SK-N-SH (cell line): ENCODE measurements around the gene DBP. TPM values are rescaled to one million over a fixed set of nuclear protein-coding genes. Genes with fewer than 3 reads are reported as not detected.
A peak's percentile ranks its signal among the peaks of the same experiment; 100 is the strongest.

ENCODE experiments used
- CTCF ChIA-PET: fragments of 300-600, 350-600 bp; formaldehyde crosslinking; extraction: SDS; loops from one replicate; lab custom pipeline; 2021; lab: Yijun Ruan, JAX
- POLR2A ChIA-PET: fragments of 350-600 bp; sonication (Branson Sonifier 250); formaldehyde crosslinking; extraction: SDS; loops from one replicate; lab custom pipeline; 2020; ENCODE audit warnings: antibody characterized with exemption, inconsistent platforms; lab: Yijun Ruan, JAX
- DNase-seq: peaks from one replicate; pipeline ENCODE4 v3.0.0; 2012
- H2AFZ ChIP-seq: fragments of 200-600 bp; sonication (generic); 2 replicates; pipeline ENCODE4 v1.8.1; 2016; ENCODE audit warnings: antibody characterized with exemption, mild to moderate bottlenecking, low read depth
- H3F3A ChIP-seq: fragments of 200-600 bp; sonication (generic); replicated peaks from 2 replicates; pipeline ENCODE3; 2016; ENCODE audit warnings: antibody characterized with exemption, mild to moderate bottlenecking; ENCODE audit not compliant: insufficient read depth
- H3K27ac ChIP-seq, 2 experiments: fragments of 200-500 bp in 1 of 2; fragments of 200-600 bp in 1 of 2; sonication (Bioruptor generic) in 1 of 2; sonication (generic), shearing (Covaris generic) in 1 of 2; 2 replicates each; pipeline versions ENCODE4 v1.5.1 to v1.6.1; 2014 to 2016; ENCODE audit warnings: low read depth in 2 of 2, inconsistent platforms in 1 of 2, low read length in 1 of 2, mild to moderate bottlenecking in 1 of 2, mixed read lengths in 1 of 2
- H3K27me3 ChIP-seq: fragments of 200-600 bp; sonication (generic), shearing (Covaris generic); 2 replicates; pipeline ENCODE4 v1.6.1; 2016; ENCODE audit warnings: mixed run types; ENCODE audit not compliant: insufficient read depth
- H3K36me3 ChIP-seq, 2 experiments: fragments of 200-500 bp in 1 of 2; fragments of 200-600 bp in 1 of 2; sonication (Bioruptor generic) in 1 of 2; sonication (generic) in 1 of 2; replicated peaks in 1 of 2; 2 replicates each; pipeline versions ENCODE3 to v1.5.1; 2014 to 2016; ENCODE audit warnings: low read length in 1 of 2, mild to moderate bottlenecking in 1 of 2; ENCODE audit not compliant: insufficient read depth in 2 of 2, control insufficient read depth in 1 of 2
- H3K4me1 ChIP-seq, 2 experiments: fragments of 200-500 bp in 1 of 2; fragments of 200-600 bp in 1 of 2; sonication (Bioruptor generic) in 1 of 2; sonication (generic), shearing (Covaris generic) in 1 of 2; 2 replicates each; pipeline versions ENCODE4 v1.5.1 to v1.6.1; 2014 to 2016; ENCODE audit warnings: low read depth in 1 of 2, low read length in 1 of 2, mixed run types in 1 of 2; ENCODE audit not compliant: insufficient read depth in 2 of 2, control insufficient read depth in 1 of 2
- H3K4me2 ChIP-seq: fragments of 200-600 bp; sonication (generic), shearing (Covaris generic); 2 replicates; pipeline ENCODE4 v1.6.1; 2017; ENCODE audit warnings: mixed run types
- H3K4me3 ChIP-seq, 2 experiments: fragments of 200-500 bp in 1 of 2; fragments of 200-600 bp in 1 of 2; sonication (Bioruptor generic) in 1 of 2; sonication (generic), shearing (Covaris generic) in 1 of 2; 2 replicates each; pipeline versions ENCODE4 v1.5.1 to v1.8.1; 2014 to 2016; ENCODE audit warnings: low read depth in 2 of 2, inconsistent platforms in 1 of 2, low read length in 1 of 2, mild to moderate bottlenecking in 1 of 2, mixed read lengths in 1 of 2, moderate library complexity in 1 of 2
- H3K79me2 ChIP-seq: fragments of 200-600 bp; sonication (generic); 2 replicates; pipeline ENCODE4 v1.8.1; 2017; ENCODE audit warnings: mild to moderate bottlenecking; ENCODE audit not compliant: insufficient read depth
- H3K9ac ChIP-seq: fragments of 200-600 bp; sonication (generic); 2 replicates; pipeline ENCODE4 v1.6.1; 2017; ENCODE audit warnings: mixed run types
- H3K9me2 ChIP-seq: fragments of 200-600 bp; sonication (generic); 2 replicates; pipeline ENCODE4 v1.6.1; 2017; ENCODE audit warnings: mixed run types
- H3K9me3 ChIP-seq: fragments of 200-600 bp; sonication (generic); 2 replicates; pipeline ENCODE4 v1.6.1; 2017; ENCODE audit warnings: mixed run types, mild to moderate bottlenecking, moderate library complexity
- H4K20me1 ChIP-seq: fragments of 200-600 bp; sonication (generic); 2 replicates; pipeline ENCODE4 v1.6.1; 2017; ENCODE audit warnings: mild to moderate bottlenecking, mixed run types; ENCODE audit not compliant: insufficient read depth
- CHD2 ChIP-seq: fragments of 150-350 bp; IDR thresholded peaks from 2 replicates; pipeline ENCODE4 v1.6.1; 2018; ENCODE audit warnings: low read length; ENCODE audit not compliant: partially characterized antibody
- CTCF ChIP-seq: fragments of 200-600 bp; sonication (generic); IDR thresholded peaks from 2 replicates; pipeline ENCODE4 v1.6.1; 2017; ENCODE audit warnings: antibody characterized with exemption, mild to moderate bottlenecking, moderate library complexity
- ELF1 ChIP-seq: IDR thresholded peaks from 2 replicates; pipeline ENCODE4 v1.4.0; 2012
- EP300 ChIP-seq, 2 experiments: IDR thresholded peaks; 2 replicates each; pipeline versions ENCODE4 v1.4.0 to v1.6.1; 2012; ENCODE audit warnings: borderline replicate concordance in 1 of 2, low read depth in 1 of 2, low read length in 1 of 2
- FOXJ3 ChIP-seq: sonication (generic); formaldehyde crosslinking; IDR thresholded peaks from 2 replicates; pipeline ENCODE4 v1.5.1; 2020; ENCODE audit warnings: mild to moderate bottlenecking, missing genetic modification reagents
- FOXM1 ChIP-seq: IDR thresholded peaks from 2 replicates; pipeline ENCODE4 v1.4.0; 2012; ENCODE audit warnings: low read depth, mild to moderate bottlenecking
- IRF3 ChIP-seq: fragments of 150-350 bp; IDR thresholded peaks from 2 replicates; pipeline ENCODE4 v1.6.1; 2016; ENCODE audit warnings: mild to moderate bottlenecking, low read depth, low read length
- JUND ChIP-seq: IDR thresholded peaks from 2 replicates; pipeline ENCODE4 v1.4.0; 2012
- MAX ChIP-seq: IDR thresholded peaks from 2 replicates; pipeline ENCODE4 v1.4.0; 2012; ENCODE audit warnings: low read depth
- MXI1 ChIP-seq: IDR thresholded peaks from 2 replicates; pipeline ENCODE4 v1.6.1; 2012; ENCODE audit warnings: mild to moderate bottlenecking, low read depth, low read length, improper control_type of control experiment
- NFIC ChIP-seq: IDR thresholded peaks from 2 replicates; pipeline ENCODE4 v1.4.0; 2012; ENCODE audit warnings: borderline replicate concordance
- NRF1 ChIP-seq: IDR thresholded peaks from 2 replicates; pipeline ENCODE4 v1.6.1; 2012; ENCODE audit warnings: low read depth, mild to moderate bottlenecking, low read length
- POLR2AphosphoS5 ChIP-seq: IDR thresholded peaks from 2 replicates; pipeline ENCODE4 v1.6.1; 2012; ENCODE audit warnings: low read depth, low read length
- RAD21 ChIP-seq: IDR thresholded peaks from 2 replicates; pipeline ENCODE4 v1.6.1; 2012; ENCODE audit warnings: mild to moderate bottlenecking, low read length
- RFX5 ChIP-seq: IDR thresholded peaks from 2 replicates; pipeline ENCODE4 v1.6.1; 2012; ENCODE audit warnings: mild to moderate bottlenecking, improper control_type of control experiment, low read length
- RXRA ChIP-seq: IDR thresholded peaks from 2 replicates; pipeline ENCODE4 v1.4.0; 2012; ENCODE audit warnings: low read depth, mild to moderate bottlenecking, borderline replicate concordance
- SIN3A ChIP-seq: IDR thresholded peaks from 2 replicates; pipeline ENCODE4 v1.6.1; 2012; ENCODE audit warnings: low read depth, mild to moderate bottlenecking, low read length, moderate library complexity, borderline replicate concordance
- TAF1 ChIP-seq: IDR thresholded peaks from 2 replicates; pipeline ENCODE4 v1.6.1; 2012; ENCODE audit warnings: low read depth, mild to moderate bottlenecking, low read length, moderate library complexity, borderline replicate concordance
- TCF12 ChIP-seq: IDR thresholded peaks from 2 replicates; pipeline ENCODE4 v1.4.0; 2012
- USF1 ChIP-seq: IDR thresholded peaks from 2 replicates; pipeline ENCODE4 v1.4.0; 2012; ENCODE audit warnings: low read depth, borderline replicate concordance
- USF2 ChIP-seq: fragments of 150-350 bp; IDR thresholded peaks from 2 replicates; pipeline ENCODE4 v1.6.1; 2017; ENCODE audit warnings: antibody characterized with exemption, low read length, low read depth, borderline replicate concordance
- YY1 ChIP-seq: IDR thresholded peaks from 2 replicates; pipeline ENCODE4 v1.4.0; 2012; ENCODE audit warnings: low read depth, mild to moderate bottlenecking
- WGBS: methylation state at CpG from one replicate; pipeline ENCODE4 v1.1.6; 2017; ENCODE audit warnings: low lambda C conversion rate; 5-methylcytosine and 5-hydroxymethylcytosine counted together
- polyA plus RNA-seq, 3 experiments: library from polyadenylated mRNA; depleted of rRNA; stranded (reverse); fragments of >200 nt; gene quantifications; 2 replicates each; pipeline ENCODE4 v1.2.3, GENCODE V29; 2012

Gene DBP
- polyA plus RNA-seq, 1 of the 3 experiments (the other 2 are of a cell fraction), result 12.6 TPM

DNA sequence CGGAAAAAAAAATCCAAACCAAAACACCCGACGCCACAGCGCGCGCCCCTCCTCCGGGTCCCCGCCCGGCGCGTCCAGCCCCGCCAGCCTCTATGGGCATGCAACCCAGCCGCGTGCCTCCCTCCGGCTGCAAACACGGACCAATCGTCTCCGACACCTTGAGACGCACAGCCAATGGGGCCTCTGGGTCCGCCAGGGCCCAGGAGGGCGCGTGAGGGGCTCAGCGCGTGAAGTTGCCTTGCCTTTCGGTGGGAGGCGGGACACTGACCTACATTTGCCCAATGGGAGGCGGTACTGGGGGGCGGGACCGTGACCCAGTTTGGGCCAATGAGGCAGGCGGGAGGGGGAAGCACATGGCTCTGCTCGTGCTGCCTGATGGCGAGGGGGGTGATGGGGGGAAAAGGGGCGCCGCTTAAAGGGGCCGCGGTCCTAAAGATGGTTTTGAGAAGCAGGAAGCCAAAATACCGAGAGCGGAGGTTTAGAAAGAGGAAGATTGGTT, 319 bp upstream of the DBP start:
- ChIA-PET POLR2A (no interaction called here), CTCF (interaction anchor here (0.7 to 1.3 kb wide), 2 partner anchors 50 to 509 kb away, joined by 3 to 4 read pairs; no protein-coding TSS in a partner anchor)
- Histone ChIP-seq H3K9me2 (no peaks in the 10 kb centered on the region), H3K27me3 (no peaks in the 10 kb centered on the region), H3K9me3 (no peaks in the 10 kb centered on the region), H3K4me2 (peak overlapping the region; percentile 99)
- DNase-seq, result peak; percentile 91
- TF ChIP-seq CHD2 (peak; percentile 77), TCF12 (0 out of 2 replicates have a peak, but pooled peaks have one; percentile 4), NFIC (no peak), YY1 (no peak), MAX (peak; percentile 99), JUND (no peak), USF1 (peak; percentile 60; the same call in 1 of the 2 replicates), SIN3A (no peak), RXRA (no peak; the same call in 1 of the 2 replicates), EP300 (IDR thresholded peaks at IDR 0.05; ENCODE audit: borderline replicate concordance in 1 of 2, low read depth in 1 of 2, low read length in 1 of 2) (no peak), RFX5 (peak; percentile 75), CTCF (no peak), IRF3 (peak; percentile 61; the same call in 1 of the 2 replicates), FOXJ3 (CRISPR knock-in tag) (no peak), NRF1 (0 out of 2 replicates have a peak, but pooled peaks have one; percentile 29), USF2 (peak; percentile 48; the same call in 1 of the 2 replicates), TAF1 (no peak; the same call in 1 of the 2 replicates), ELF1 (no peak), RAD21 (no peak), POLR2AphosphoS5 (no peak), FOXM1 (no peak), MXI1 (peak; percentile 89)
- TF ChIP-seq, all 33 proteins: peak for 9
- Histone ChIP-seq H3K27ac (peak overlapping the region; percentile 99), H3K4me1 (peaks cover 31 to 39% of the 10 kb centered on the region in 2 experiments), H4K20me1 (no peaks in the 10 kb centered on the region), H3F3A (peaks cover 30% of the 10 kb centered on the region), H3K79me2 (no peaks in the 10 kb centered on the region; the same call in 1 of the 2 replicates), H2AFZ (peak overlapping the region; percentile 89), H3K4me3 (peak overlapping the region; percentile 74 to 79), H3K36me3 (peaks cover 0 to 5% of the 10 kb centered on the region in 2 experiments), H3K9ac (peak overlapping the region; percentile 96)
- WGBS, result 2% methylated on average over 24 of the region's 38 CpGs
